ENCODE measurements around the gene ARL4D.

DNA sequence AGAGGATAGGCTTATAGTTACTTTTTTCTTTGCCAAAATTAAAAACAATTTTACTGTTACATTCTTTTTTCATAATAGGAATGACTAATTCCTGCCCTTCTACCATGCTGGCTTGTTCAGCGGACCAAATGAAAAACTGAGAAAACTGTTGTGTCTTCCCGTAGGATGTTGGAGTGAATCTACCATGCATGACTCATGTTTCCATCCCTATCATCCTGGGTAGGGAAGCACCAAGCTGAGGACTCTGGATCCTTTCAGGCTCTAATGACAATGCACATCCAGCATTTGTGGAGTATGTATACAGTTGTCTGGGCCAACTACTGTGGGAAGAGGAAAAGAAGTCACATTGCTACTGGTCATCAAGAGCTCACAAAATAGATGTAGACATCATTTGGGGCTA is 43.9 kb downstream of the ARL4D start:
- TF ChIP-seq, protein P1, sequence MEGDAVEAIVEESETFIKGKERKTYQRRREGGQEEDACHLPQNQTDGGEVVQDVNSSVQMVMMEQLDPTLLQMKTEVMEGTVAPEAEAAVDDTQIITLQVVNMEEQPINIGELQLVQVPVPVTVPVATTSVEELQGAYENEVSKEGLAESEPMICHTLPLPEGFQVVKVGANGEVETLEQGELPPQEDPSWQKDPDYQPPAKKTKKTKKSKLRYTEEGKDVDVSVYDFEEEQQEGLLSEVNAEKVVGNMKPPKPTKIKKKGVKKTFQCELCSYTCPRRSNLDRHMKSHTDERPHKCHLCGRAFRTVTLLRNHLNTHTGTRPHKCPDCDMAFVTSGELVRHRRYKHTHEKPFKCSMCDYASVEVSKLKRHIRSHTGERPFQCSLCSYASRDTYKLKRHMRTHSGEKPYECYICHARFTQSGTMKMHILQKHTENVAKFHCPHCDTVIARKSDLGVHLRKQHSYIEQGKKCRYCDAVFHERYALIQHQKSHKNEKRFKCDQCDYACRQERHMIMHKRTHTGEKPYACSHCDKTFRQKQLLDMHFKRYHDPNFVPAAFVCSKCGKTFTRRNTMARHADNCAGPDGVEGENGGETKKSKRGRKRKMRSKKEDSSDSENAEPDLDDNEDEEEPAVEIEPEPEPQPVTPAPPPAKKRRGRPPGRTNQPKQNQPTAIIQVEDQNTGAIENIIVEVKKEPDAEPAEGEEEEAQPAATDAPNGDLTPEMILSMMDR (IDR thresholded peaks at IDR 0.05; ENCODE audit: poor library complexity), result no peak
- TF ChIP-seq EZH2 (IDR thresholded peaks at IDR 0.05; ENCODE audit: borderline replicate concordance) (no peak), EZH2phosphoT487 (IDR thresholded peaks at IDR 0.05; ENCODE audit: low read depth, severe bottlenecking, unreplicated experiment) (no peak)
